C1 segment of cervical spinal cord (tissue), 14 donors: ENCODE measurements around the gene RHOBTB3.

ENCODE experiments used
- DNase-seq, 14 donors: peaks; one replicate each; lab custom pipeline; 2025; lab: John Stamatoyannopoulos, UW

Gene RHOBTB3

GRCh38 chr5:95763941-95764340 lies 32.8 kb downstream of the RHOBTB3 start:
- no peak for DNase-seq

GRCh38 chr5:95768731-95769130 lies 37.6 kb downstream of the RHOBTB3 start:
- DNase-seq: no peak

GRCh38 chr5:95770830-95771708 lies 39.9 kb downstream of the RHOBTB3 start:
- no peak for DNase-seq

- DNase-seq: no peak
Observed at GRCh38 chr5:95771892-95772291, 40.8 kb downstream of the RHOBTB3 start.

GRCh38 chr5:95773335-95774059 lies 42.4 kb downstream of the RHOBTB3 start:
- no peak for DNase-seq

GRCh38 chr5:95777441-95777840 lies 46.3 kb downstream of the RHOBTB3 start:
- DNase-seq: no peak

GRCh38 chr5:95778713-95779436 lies 47.7 kb downstream of the RHOBTB3 start:
- no peak for DNase-seq

GRCh38 chr5:95779611-95780010 lies 48.5 kb downstream of the RHOBTB3 start:
- no peak for DNase-seq

GRCh38 chr5:95780597-95780996 lies 49.5 kb downstream of the RHOBTB3 start:
- no peak for DNase-seq

GRCh38 chr5:95781101-95781583 lies 50.0 kb downstream of the RHOBTB3 start:
- DNase-seq: peak in 13 of 14 donors; percentile 6 to 82 (median 53)

- no peak for DNase-seq
Observed at GRCh38 chr5:95782181-95782580, 51.0 kb downstream of the RHOBTB3 start.

GRCh38 chr5:95783661-95784060 lies 52.5 kb downstream of the RHOBTB3 start:
- no peak for DNase-seq

GRCh38 chr5:95784514-95785302 lies 53.6 kb downstream of the RHOBTB3 start:
- no peak for DNase-seq

GRCh38 chr5:95786821-95787418 lies 55.8 kb downstream of the RHOBTB3 start:
- DNase-seq: no peak

- no peak for DNase-seq
Observed at GRCh38 chr5:95788493-95788892, 57.4 kb downstream of the RHOBTB3 start.

- no peak for DNase-seq
Observed at GRCh38 chr5:95791751-95792150, 60.6 kb downstream of the RHOBTB3 start.

GRCh38 chr5:95794070-95794516 lies 63.0 kb downstream of the RHOBTB3 start:
- DNase-seq: no peak

- no peak for DNase-seq
Observed at GRCh38 chr5:95797301-95797700, 66.2 kb downstream of the RHOBTB3 start.

GRCh38 chr5:95798048-95798447 lies 66.9 kb downstream of the RHOBTB3 start:
- no peak for DNase-seq

- no peak for DNase-seq
Observed at GRCh38 chr5:95798545-95798944, 67.4 kb downstream of the RHOBTB3 start.
